T-cell (primary cell): ENCODE results near the gene RGS17. TPM values are rescaled to one million over a fixed set of nuclear protein-coding genes. Genes with fewer than 3 reads are reported as not detected.
A peak's percentile ranks its signal among the peaks of the same experiment; 100 is the strongest.
"Not testable (repeated sequence)": the region's sequence is repeated elsewhere in the genome, so short reads cannot be mapped to it uniquely, and the experiment has no call there.

Source experiments
- ATAC-seq, 4 experiments: fragments of 200-7000 bp in 3 of 4; fragments of 150-1000 bp in 1 of 4; cut with Tn5 transposase; replicated peaks in 1 of 4; 1 replicate in 3 of 4; 2 replicates in 1 of 4; pipeline ENCODE4 v1.10.0; 2021; ENCODE audit warnings: moderate library complexity in 3 of 4, mild to moderate bottlenecking in 2 of 4, moderate number of reproducible peaks in 1 of 4
- CTCF ChIA-PET, 2 donors: fragments of 300-600 bp; sonication (Branson Sonifier 250); formaldehyde crosslinking; loops; one replicate each; lab custom pipeline; 2022; ENCODE audit warnings: antibody characterized with exemption in 2 of 2; lab: Charles Lee
- POLR2A ChIA-PET, 2 donors: fragments of 300-600 bp; sonication (Branson Sonifier 250); formaldehyde crosslinking; loops; one replicate each; lab custom pipeline; 2022; ENCODE audit warnings: antibody characterized with exemption in 2 of 2; lab: Charles Lee
- DNase-seq, 35 experiments: peaks; one replicate each; pipeline versions ENCODE4 v3.0.0 to v3.0.0-alpha.2; 2013 to 2023
- H3K27ac ChIP-seq: one replicate; pipeline ENCODE4 v1.5.1; 2013; ENCODE audit warnings: low read length
- H3K27me3 ChIP-seq, 2 experiments: replicated peaks in 1 of 2; 1 replicate in 1 of 2; 2 replicates in 1 of 2; pipeline versions ENCODE4 v1.6.1 to v1.7.0; 2013; ENCODE audit warnings: low read length in 1 of 2, mixed read lengths in 1 of 2; ENCODE audit not compliant: control insufficient read depth in 2 of 2, insufficient read depth in 2 of 2; ENCODE audit errors: extremely low read depth in 1 of 2
- H3K36me3 ChIP-seq, 2 donors: 1 replicate in 1 of 2; 2 replicates in 1 of 2; pipeline versions ENCODE4 v1.6.1 to v1.7.0; 2013; ENCODE audit warnings: low read length in 1 of 2; ENCODE audit not compliant: control insufficient read depth in 2 of 2, insufficient read depth in 1 of 2; ENCODE audit errors: extremely low read depth in 1 of 2
- H3K4me1 ChIP-seq, 2 experiments: 1 replicate in 1 of 2; 2 replicates in 1 of 2; pipeline versions ENCODE4 v1.6.1 to v1.7.0; 2013; ENCODE audit warnings: low read length in 2 of 2, mixed read lengths in 1 of 2; ENCODE audit not compliant: insufficient read depth in 2 of 2, control insufficient read depth in 1 of 2; ENCODE audit errors: extremely low read depth in 1 of 2
- H3K4me3 ChIP-seq, 2 donors: 1 replicate in 1 of 2; 2 replicates in 1 of 2; pipeline versions ENCODE4 v1.5.1 to v1.7.0; 2013; ENCODE audit warnings: mild to moderate bottlenecking in 2 of 2, low read length in 1 of 2, moderate library complexity in 1 of 2; ENCODE audit not compliant: control insufficient read depth in 1 of 2; ENCODE audit errors: extremely low read depth in 1 of 2
- H3K9me3 ChIP-seq: 2 replicates; pipeline ENCODE4 v1.7.0; 2013
- H3K27ac Mint-ChIP-seq, 2 donors: one replicate each; pipeline ENCODE4 v1.8.0; 2020 to 2021; ENCODE audit warnings: mild to moderate bottlenecking in 2 of 2, mixed read lengths in 2 of 2
- H3K27me3 Mint-ChIP-seq, 2 donors: one replicate each; pipeline ENCODE4 v1.8.0; 2021 to 2022; ENCODE audit warnings: mixed read lengths in 2 of 2
- H3K36me3 Mint-ChIP-seq: one replicate; pipeline ENCODE4 v1.8.0; 2021; ENCODE audit warnings: mixed read lengths
- H3K4me1 Mint-ChIP-seq, 3 donors: one replicate each; pipeline ENCODE4 v1.8.0; 2020 to 2022; ENCODE audit warnings: mixed read lengths in 3 of 3, mild to moderate bottlenecking in 1 of 3
- H3K4me3 Mint-ChIP-seq, 3 donors: one replicate each; pipeline ENCODE4 v1.8.0; 2020 to 2022; ENCODE audit warnings: mild to moderate bottlenecking in 3 of 3, mixed read lengths in 3 of 3, moderate library complexity in 3 of 3
- H3K9me3 Mint-ChIP-seq, 3 donors: one replicate each; pipeline ENCODE4 v1.8.0; 2020 to 2022; ENCODE audit warnings: mixed read lengths in 3 of 3
- WGBS: methylation state at CpG from one replicate; pipeline ENCODE4 v1.1.5; 2013; ENCODE audit warnings: missing lambda C conversion rate; ENCODE audit not compliant: insufficient coverage; 5-methylcytosine and 5-hydroxymethylcytosine counted together
- total RNA-seq, 35 experiments: library from RNA in 6 of 35; stranded (reverse) in 6 of 35; fragments of 120-200 nt in 1 of 35; gene quantifications; one replicate each; pipeline versions ENCODE4 v1.2.1 to v1.2.4 and lab custom pipeline; 2013 to 2026

Gene RGS17
- total RNA-seq, 5 donors from 2014 or later (not counting 1 experiment from before 2014, with no cell fraction given), result 0.09 to 0.30 TPM; not detected in 3

DNA sequence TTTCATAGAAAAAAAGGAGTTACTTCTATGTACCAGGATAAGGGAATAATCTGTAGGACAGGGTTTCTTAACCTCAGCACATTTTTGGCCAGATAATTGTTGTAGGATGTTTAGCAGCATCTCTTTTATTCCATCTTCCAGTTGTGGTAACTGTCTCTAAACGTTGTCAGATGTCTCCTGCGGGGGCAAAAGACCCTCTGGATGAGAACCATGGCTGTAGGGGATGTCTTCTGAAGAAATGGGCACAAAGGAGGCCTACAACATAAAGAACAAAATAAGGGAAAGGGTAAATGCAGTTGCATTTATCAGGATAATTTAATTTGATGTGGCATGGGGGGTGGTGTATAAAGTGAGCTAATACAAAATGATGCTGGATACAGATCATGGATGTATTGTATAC is 144.1 kb downstream of the RGS17 start:
- Histone ChIP-seq H3K4me1 (peaks cover 12 to 30% of the 10 kb centered on the region in 2 experiments), H3K27ac (no peak overlapping the region), H3K9me3 (no peaks in the 10 kb centered on the region), H3K36me3 (peaks cover 0 to 6% of the 10 kb centered on the region in 2 donors), H3K27me3 (peaks cover 0 to 3% of the 10 kb centered on the region in 2 experiments), H3K4me3 (no peak overlapping the region)
- POLR2A ChIA-PET, result no interaction called here
- CTCF ChIA-PET, result no interaction called here
- Mint-ChIP-seq H3K4me1 (peaks cover 26 to 35% (median 30%) of the 10 kb centered on the region in 3 donors), H3K27me3 (no peaks in the 10 kb centered on the region), H3K9me3 (no peaks in the 10 kb centered on the region), H3K36me3 (peaks cover 16% of the 10 kb centered on the region), H3K4me3 (no peak overlapping the region), H3K27ac (peak overlapping the region; percentile 4 to 50)
- no peak for ATAC-seq
- DNase-seq, result no peak
- no CpG with 5 or more reads among the region's 2 CpGs for WGBS

DNA sequence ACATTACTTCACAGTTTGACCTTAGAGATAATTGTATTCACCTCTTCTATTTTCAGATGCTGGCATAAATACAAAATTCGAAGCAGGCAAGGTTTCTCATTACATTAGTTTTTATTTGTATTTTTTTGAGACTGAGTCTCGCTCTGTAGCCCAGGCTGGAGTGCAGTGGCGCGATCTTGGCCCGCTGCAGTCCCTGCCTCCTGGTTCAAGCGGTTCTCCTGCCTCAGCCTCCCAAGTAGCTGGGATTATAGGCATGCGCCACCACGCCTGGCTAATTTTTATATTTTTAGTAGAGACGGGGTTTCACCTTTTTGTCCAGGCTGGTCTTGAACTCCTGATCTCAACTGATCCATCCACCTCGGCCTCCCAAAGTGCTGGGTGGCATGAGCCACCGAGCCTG is 145.8 kb downstream of the RGS17 start:
- Histone ChIP-seq H3K27ac (peak overlapping the region; percentile 30), H3K4me1 (peaks cover 14 to 31% of the 10 kb centered on the region in 2 experiments)
- WGBS, result 93% methylated on average over 5 of the region's 11 CpGs
- ChIA-PET POLR2A (interaction anchor here (0.7 to 0.8 kb wide), 2 partner anchors 18 to 36 kb away, joined by 3 read pairs; no protein-coding TSS in a partner anchor), CTCF (interaction anchor here in 1 of 2 donors (0.6 kb wide), 1 partner anchor 38 kb away, joined by 3 read pairs; no protein-coding TSS in a partner anchor)
- not testable (repeated sequence) for H3K27me3 ChIP-seq, ATAC-seq, H3K36me3 ChIP-seq, DNase-seq, H3K27me3 Mint-ChIP-seq, H3K4me3 ChIP-seq, H3K9me3 ChIP-seq, H3K9me3 Mint-ChIP-seq
- peak overlapping the region in 2 of 3 donors; percentile 11 to 93 for H3K4me3 Mint-ChIP-seq
- H3K27ac Mint-ChIP-seq, result peak overlapping the region; percentile 8 to 19
- H3K4me1 Mint-ChIP-seq, result peaks cover 38 to 49% (median 45%) of the 10 kb centered on the region in 3 donors
- H3K36me3 Mint-ChIP-seq, result peaks cover 10% of the 10 kb centered on the region

DNA sequence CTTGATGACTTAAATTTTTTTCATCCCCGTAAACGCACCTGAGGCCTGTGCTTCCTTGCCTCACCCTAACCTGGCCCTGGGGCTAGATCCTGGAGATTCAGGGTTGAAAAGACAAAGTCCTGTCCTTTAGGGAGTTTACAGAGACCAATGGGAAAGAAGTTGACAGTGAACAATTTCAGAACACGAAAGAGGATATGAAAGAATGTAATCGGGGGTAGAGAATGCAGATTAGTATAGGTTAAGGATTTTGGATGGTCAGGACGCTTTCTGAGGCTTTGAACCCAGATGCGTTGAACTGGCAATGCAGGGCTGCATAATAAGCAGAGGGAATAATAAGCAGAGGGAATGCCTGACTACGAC is 146.6 kb downstream of the RGS17 start:
- H3K27me3 Mint-ChIP-seq, result no peaks in the 10 kb centered on the region
- Histone ChIP-seq H3K36me3 (peaks cover 0 to 3% of the 10 kb centered on the region in 2 donors), H3K27me3 (peaks cover 0 to 3% of the 10 kb centered on the region in 2 experiments), H3K9me3 (no peaks in the 10 kb centered on the region), H3K4me1 (peaks cover 17 to 31% of the 10 kb centered on the region in 2 experiments), H3K27ac (peak overlapping the region; percentile 88), H3K4me3 (peak overlapping the region in 1 of 2 donors; percentile 76)
- peak overlapping the region; percentile 98 for H3K27ac Mint-ChIP-seq
- H3K4me1 Mint-ChIP-seq, result peaks cover 42 to 52% (median 45%) of the 10 kb centered on the region in 3 donors
- ATAC-seq, result no peak
- H3K4me3 Mint-ChIP-seq, result peak overlapping the region; percentile 93 to 98 (median 95)
- peaks cover 4% of the 10 kb centered on the region for H3K36me3 Mint-ChIP-seq
- ChIA-PET CTCF (no interaction called here), POLR2A (no interaction called here)
- no peaks in the 10 kb centered on the region for H3K9me3 Mint-ChIP-seq
- WGBS, result 5% methylated on average over 5 of the region's 7 CpGs
- no peak for DNase-seq

DNA sequence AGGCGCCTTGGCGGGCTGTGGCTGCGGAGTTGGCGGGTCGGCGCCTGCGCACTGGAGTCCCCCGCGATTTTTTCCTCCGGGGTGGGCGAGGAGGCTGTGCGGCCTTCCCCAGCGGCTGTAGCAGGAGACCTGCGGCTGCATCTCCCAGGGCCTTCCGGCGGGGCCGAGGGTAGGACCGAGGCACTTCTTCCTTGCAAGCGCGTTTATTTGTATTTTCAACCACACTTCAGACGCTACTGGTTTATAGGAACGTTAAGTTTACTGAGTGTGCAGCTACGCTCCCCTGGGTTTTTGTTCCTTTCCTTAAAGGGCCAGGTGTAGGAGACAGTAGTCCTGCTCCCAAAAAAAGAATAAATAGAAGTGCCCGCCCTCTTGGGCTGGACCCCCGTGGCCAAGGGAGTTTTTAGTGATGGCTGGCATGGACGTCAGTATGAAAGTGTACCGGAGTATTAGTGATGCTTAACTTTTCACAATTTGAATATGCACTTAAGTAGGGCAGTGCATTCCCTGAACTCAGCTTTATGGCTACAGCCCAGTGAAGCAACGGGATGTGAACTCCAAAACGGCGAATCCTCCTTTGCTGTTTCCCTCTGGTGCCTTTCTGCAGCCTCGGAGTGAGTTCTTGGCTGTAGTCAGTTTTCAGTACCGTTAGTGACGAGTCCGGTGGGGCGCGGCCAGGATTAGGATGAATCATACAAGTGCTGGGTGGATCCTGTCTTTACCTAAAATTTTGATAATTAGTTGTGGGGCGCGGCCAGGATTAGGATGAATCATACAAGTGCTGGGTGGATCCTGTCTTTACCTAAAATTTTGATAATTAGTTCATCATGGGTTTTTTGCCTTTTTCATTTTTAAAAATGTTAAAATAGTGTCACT is 147.2 kb downstream of the RGS17 start:
- ChIA-PET POLR2A (interaction anchor here in 1 of 2 donors (1.0 kb wide), 1 partner anchor 19 kb away, joined by 3 read pairs; no protein-coding TSS in a partner anchor), CTCF (interaction anchor here (0.6 to 1.3 kb wide), 5 partner anchors 12 to 41 kb away, joined by 3 to 5 read pairs (median 4); no protein-coding TSS in a partner anchor)
- Mint-ChIP-seq H3K9me3 (no peaks in the 10 kb centered on the region), H3K36me3 (peaks cover 4% of the 10 kb centered on the region), H3K4me1 (peaks cover 42 to 55% (median 48%) of the 10 kb centered on the region in 3 donors), H3K27me3 (no peaks in the 10 kb centered on the region), H3K27ac (peak overlapping the region; percentile 98), H3K4me3 (peak overlapping the region; percentile 93 to 98 (median 95))
- H3K4me1 ChIP-seq, result peaks cover 17 to 31% of the 10 kb centered on the region in 2 experiments
- H3K9me3 ChIP-seq, result no peaks in the 10 kb centered on the region
- H3K36me3 ChIP-seq, result peaks cover 0 to 3% of the 10 kb centered on the region in 2 donors
- 0% methylated on average over 24 of the region's 38 CpGs for WGBS
- peaks cover 0 to 3% of the 10 kb centered on the region in 2 experiments for H3K27me3 ChIP-seq
- peak in 2 of 4 experiments; percentile 12 to 19 for ATAC-seq
- H3K4me3 ChIP-seq, result peak overlapping the region; percentile 76 to 88
- H3K27ac ChIP-seq, result peak overlapping the region; percentile 88
- DNase-seq, result peak in 30 of 35 experiments; percentile 12 to 95 (median 84)

DNA sequence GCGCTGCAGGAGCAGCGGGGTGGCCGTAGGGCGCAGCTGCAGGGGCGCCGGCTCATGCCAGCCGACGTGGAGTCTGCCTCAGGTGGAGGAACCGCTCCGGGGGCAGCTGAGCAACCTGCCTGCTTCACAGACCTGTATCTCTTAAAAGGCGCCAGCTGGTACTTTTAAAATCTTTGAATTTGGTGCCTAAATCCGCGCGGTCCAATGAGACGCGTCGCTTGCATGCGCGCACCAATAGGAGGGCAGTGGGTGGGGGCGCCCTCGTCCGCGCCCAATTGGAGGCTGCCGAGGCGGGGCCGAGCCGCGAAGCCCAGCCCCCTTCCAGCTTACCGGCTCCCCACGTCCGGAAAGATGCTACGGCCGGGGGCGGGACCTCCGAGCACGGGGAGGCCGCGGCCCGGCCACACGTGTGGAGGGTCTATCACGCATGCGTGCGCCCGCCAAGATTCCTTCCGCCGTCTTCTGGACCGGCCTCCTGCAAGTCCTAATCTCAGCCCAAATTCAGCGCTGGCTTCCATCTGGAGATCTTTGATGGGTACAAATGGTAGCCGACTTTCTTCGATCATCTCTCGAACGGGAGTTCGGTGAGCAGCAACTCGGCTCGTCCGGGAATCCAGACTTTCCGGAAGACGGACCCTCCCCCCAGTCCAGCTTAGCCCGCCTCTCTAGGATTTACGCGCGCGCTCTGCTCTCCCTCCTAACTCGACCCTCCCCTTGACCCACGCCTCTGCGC is 148.0 kb downstream of the RGS17 start, which contains the start of gene FBXO5:
TSS of gene FBXO5 (minus strand) at position 138 of the 733 bp plus-strand sequence. CDS start at position 56, 82 bp downstream.
- peak within 1 kb of the TSS; percentile 98 for H3K27ac Mint-ChIP-seq

More for the DNA sequence above, 148.0 kb downstream of the RGS17 start, which contains the start of gene FBXO5:
- Mint-ChIP-seq H3K4me1 (peaks cover 42 to 58% (median 48%) of the 10 kb centered on the region in 3 donors), H3K27me3 (no peaks in the 10 kb centered on the region), H3K9me3 (no peaks in the 10 kb centered on the region), H3K36me3 (peaks cover 7% of the 10 kb centered on the region), H3K4me3 (peak within 1 kb of the TSS; percentile 93 to 98 (median 95))
- peak; percentile 89 to 98 (median 95) for DNase-seq
- no peaks in the 10 kb centered on the region for H3K9me3 ChIP-seq
- WGBS, result under 1% methylated on average over 62 of the region's 66 CpGs
- peak within 1 kb of the TSS; percentile 88 for H3K27ac ChIP-seq
- ChIA-PET CTCF (interaction anchor here in 1 of 2 donors (0.7 to 1.3 kb wide), 4 partner anchors 12 to 35 kb away, joined by 3 to 5 read pairs (median 4); no protein-coding TSS in a partner anchor), POLR2A (interaction anchor here in 1 of 2 donors (1.0 kb wide), 1 partner anchor 20 kb away, joined by 3 read pairs; no protein-coding TSS in a partner anchor)
- H3K4me1 ChIP-seq, result peaks cover 17 to 31% of the 10 kb centered on the region in 2 experiments
- peaks cover 0 to 3% of the 10 kb centered on the region in 2 donors for H3K36me3 ChIP-seq
- peaks cover 0 to 3% of the 10 kb centered on the region in 2 experiments for H3K27me3 ChIP-seq
- peak within 1 kb of the TSS; percentile 76 to 88 for H3K4me3 ChIP-seq
- ATAC-seq, result peak; percentile 92 to 96 (median 94)
